NCI-H2196 (cell line): ENCODE measurements around the gene CTXN2.
A peak's percentile ranks its signal among the peaks of the same experiment; 100 is the strongest.

Source experiments
- DNase-seq: peaks from one replicate; lab custom pipeline; 2025; ENCODE audit not compliant: unreplicated experiment; lab: John Stamatoyannopoulos, UW

CTXN2 gene

GRCh38 chr15:48191574-48192225 lies at the start of gene CTXN2:
Gene CTXN2 (plus strand): TSS chr15:48191665. CDS start chr15:48201301, 9,636 bp downstream.
- peak; percentile 44 for DNase-seq

DNA sequence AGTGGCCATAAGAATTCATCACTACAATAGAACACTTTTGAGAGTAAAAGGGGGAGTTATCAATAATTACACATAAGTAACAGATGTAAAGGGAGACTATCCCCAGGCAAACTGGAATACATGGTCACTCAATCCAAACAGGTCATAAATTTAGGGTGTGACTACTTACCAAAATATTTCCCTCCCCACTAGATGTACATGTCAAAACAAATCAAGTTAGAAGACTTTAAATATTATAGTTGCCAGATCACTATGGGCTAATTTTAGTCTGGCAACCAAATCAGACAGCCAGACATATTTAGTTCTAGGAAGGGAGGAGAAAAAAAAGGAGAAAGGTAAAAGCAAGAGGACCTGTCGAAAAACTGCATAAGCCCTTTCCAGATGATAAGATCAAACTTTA lies 47.6 kb upstream of the CTXN2 start:
- DNase-seq = no peak

GRCh38 chr15:48144889-48145288 lies 46.6 kb upstream of the CTXN2 start:
- DNase-seq = no peak

- DNase-seq = no peak
Observed at GRCh38 chr15:48145923-48146322, 45.5 kb upstream of the CTXN2 start.

DNA sequence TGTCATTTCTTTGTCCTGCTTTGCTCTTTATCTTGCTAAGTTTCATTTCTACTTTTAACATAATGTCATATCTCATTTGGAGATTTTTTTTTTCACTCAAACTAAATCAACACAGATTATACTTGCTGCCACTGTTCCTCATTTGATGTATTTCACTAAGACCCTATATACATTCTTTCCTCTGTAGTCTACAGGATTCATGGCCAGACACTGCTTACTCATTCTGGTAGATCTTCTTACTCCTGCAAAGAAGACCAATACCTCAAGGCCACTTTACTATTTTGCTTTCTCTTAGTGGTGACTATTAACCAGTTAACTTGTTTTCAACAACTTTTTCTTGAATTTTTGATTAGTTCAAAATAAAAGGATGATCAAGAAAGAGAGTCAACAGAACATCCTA lies 44.1 kb upstream of the CTXN2 start:
- no peak for DNase-seq

- DNase-seq = no peak
Observed at GRCh38 chr15:48149858-48150257, 41.6 kb upstream of the CTXN2 start.

DNA sequence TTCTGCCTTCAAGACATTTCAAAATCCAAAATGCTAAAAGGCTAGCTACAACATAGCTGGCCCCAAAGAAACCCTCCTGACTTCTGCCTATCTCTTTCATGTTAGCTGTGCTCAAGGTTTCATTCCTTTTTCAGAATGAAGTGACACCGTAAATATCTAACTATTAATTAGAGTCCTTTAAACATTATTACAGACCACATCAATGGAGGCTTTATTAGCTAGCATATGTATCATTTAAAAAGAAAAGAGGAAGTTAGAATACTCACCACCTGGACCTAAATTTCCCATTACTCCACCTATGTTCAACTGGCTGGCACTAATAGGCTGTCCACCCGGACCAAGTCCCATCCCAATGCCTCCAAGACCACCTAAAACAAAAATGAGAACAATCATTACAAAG lies 37.9 kb upstream of the CTXN2 start:
- DNase-seq = no peak

DNA sequence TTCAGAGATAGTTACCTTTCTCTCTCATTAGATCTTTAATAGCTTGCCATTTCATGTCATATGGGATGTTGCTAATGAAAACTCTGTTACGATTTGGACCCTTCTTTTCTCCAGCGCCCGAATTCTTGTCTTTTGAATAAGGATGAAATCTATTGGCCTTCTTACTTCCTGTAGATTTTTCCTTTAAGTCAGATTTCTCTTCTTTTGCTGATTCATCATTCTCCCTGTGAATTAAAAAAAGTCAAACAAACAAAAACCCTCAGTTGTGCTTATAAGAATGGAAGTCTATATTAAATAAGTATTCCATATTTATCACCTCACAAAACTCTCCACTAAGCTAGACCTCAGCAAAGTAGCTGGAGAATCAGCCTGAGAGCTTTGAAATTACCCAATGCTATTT lies 22.8 kb upstream of the CTXN2 start:
- no peak for DNase-seq

GRCh38 chr15:48170981-48171380 lies 20.5 kb upstream of the CTXN2 start:
- DNase-seq = no peak

DNA sequence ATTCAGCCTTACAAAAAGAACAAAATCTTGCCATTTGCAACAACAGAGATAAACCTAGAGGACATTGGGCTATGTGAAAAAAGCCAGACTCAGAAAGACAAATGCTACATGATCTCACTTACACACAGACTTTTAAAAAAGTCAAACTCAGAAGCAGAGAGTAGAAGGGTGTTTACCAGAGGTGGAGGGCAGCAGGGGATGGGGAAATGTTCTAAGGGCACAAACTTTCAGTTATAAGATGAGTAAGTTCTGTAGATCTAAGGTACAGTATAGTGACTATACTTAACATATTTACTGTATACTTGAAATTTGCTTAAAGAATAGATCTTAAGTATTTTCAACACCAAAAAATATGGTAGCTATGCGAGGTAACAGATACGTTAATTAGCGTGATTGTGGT lies 16.3 kb upstream of the CTXN2 start:
- no peak for DNase-seq

GRCh38 chr15:48176112-48176511 lies 15.4 kb upstream of the CTXN2 start:
- no peak for DNase-seq

DNA sequence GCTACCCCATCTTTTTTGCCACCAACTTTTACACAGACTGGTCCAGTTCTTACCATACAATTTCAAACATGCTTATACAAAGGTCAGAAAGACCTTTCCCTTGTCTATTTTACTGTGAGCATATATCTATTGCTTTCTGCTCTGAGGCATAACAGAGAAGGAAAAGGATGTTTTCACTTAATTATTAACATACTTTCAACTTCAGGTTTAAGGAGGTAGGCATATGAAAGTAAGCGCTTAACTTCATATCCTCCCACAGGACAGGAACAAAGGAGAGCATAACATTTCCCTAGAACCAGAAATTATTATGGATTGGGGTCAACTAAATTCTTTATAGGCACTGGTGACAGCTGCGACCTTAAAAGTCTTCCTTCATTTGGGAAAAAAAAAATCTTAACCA lies 14.5 kb upstream of the CTXN2 start:
- no peak for DNase-seq

GRCh38 chr15:48177383-48177765 lies 14.1 kb upstream of the CTXN2 start:
- peak; percentile 21 for DNase-seq

- peak; percentile 68 for DNase-seq
Observed at GRCh38 chr15:48177766-48178647, 13.5 kb upstream of the CTXN2 start, which contains the start of gene MYEF2. Gene MYEF2 (minus strand): TSS chr15:48178295. CDS start chr15:48178237, 58 bp downstream.

DNA sequence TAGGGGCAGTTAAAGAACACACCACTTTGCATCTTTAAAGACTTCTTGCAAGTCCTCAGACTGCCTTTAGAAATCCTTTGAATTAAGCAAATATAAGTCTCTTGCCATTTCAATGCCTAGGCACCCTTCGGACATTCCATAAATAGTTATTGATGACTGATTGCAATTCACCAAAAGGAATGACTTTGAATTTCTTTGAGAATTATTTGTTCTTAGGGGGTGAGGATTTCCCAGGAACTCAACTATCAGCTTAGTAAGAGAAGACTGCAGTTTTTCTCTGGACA lies 12.9 kb upstream of the CTXN2 start:
- no peak for DNase-seq

DNA sequence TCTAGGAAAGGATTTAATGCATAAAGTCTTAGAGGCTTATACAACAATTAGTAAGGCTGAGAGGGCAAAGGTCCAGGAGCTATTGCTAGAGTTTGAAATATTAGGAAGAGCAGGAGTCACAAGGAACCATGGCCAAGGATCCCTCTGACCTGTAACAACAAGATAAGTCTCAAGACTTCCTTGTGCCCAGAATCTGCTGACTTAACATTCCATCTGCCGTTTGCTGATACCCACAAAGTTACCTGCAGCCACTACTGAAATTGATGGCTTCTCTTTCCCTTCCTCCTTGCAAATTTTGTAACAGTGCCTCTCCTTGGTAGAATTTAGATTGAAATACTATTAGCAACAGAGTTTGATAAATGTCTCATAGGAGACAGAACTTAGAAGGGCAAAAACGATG lies 8.7 kb upstream of the CTXN2 start:
- DNase-seq = no peak

- DNase-seq = no peak
Observed at GRCh38 chr15:48185529-48185928, 5.9 kb upstream of the CTXN2 start.

GRCh38 chr15:48186271-48186670 lies 5.2 kb upstream of the CTXN2 start:
- no peak for DNase-seq

DNA sequence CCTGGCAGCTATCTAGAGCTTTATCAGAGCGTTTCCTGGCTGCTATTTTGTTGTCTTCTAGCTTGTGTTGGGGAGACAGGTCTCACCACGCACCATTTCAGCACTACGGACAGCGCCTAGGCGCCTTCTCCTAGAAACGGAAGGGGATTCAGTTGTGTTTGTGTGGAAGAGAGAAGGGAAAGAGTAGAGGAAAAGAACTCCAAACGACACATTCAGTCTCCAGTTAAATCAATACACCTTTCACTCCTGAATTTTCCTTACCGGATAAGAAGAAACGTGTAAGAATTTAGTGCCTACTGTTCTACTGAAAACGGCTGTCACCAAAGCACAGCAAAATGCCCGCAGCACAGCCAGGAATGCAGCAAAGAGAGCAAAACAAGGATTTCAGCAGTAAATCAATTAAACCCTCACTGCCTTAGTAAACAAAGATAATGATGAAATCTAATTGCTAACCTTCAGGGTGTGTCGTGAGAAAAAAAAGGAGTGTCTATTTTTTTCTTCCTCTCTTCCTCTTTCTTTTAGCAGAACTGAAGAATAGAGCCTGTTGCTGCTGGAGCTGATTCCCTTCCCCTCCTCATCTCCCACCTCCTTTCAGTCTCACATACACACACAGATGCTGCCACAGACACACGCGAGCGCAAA lies 412 bp upstream of the CTXN2 start:
- no peak for DNase-seq

DNA sequence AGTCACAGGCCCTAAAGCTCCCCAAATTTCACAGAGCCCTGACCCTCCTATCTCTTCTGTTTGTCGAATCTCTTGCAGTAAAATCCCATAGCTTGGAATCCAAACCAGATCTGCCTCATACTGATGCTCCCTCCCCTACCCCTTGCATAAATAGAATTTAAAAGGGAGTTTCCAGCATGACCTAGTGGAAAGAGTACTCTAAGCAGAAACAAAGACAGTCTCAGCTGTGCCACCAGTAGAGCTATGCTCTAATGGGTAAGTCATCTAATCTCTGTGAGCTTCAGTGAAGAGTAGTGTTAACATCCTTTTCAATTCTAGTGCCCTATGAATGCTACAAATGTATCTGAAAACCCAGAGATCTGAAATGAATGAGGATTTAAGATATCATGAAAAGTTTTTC lies 10.6 kb downstream of the CTXN2 start:
- DNase-seq = no peak

GRCh38 chr15:48205981-48206380 lies 14.5 kb downstream of the CTXN2 start, which contains the start of gene SLC12A1:
Gene SLC12A1 (plus strand): TSS chr15:48206302. CDS start chr15:48207720, 1,418 bp downstream.
- DNase-seq = no peak

DNA sequence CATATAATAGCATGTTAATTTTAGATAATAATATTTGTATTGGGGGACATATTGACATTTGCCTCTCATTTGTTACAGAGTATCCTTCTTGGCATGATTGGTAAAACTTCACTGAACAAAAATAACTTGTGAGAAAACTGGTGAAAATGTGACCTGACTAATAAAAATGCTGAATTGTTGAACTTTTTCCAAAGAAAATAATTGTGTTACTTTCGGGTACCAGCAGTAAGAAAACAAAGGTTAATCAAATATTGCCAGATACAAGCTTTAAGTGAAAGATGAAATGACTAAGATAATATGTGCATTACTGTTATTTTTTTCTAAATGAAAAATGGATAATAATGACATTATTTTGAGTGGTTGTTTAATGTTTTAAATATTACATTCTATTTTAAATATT lies 29.8 kb downstream of the CTXN2 start:
- DNase-seq = no peak
